NCI-H2227 treated with DMSO at 0.1 percent for 48 hours (cell line): Measurements from ENCODE around the gene DHPS.
"Not testable (repeated sequence)": the region's sequence is repeated elsewhere in the genome, so short reads cannot be mapped to it uniquely, and the experiment has no call there.

Source experiments
- DNase-seq: peaks from one replicate; lab custom pipeline; 2025; lab: John Stamatoyannopoulos, UW

DHPS gene

DNA sequence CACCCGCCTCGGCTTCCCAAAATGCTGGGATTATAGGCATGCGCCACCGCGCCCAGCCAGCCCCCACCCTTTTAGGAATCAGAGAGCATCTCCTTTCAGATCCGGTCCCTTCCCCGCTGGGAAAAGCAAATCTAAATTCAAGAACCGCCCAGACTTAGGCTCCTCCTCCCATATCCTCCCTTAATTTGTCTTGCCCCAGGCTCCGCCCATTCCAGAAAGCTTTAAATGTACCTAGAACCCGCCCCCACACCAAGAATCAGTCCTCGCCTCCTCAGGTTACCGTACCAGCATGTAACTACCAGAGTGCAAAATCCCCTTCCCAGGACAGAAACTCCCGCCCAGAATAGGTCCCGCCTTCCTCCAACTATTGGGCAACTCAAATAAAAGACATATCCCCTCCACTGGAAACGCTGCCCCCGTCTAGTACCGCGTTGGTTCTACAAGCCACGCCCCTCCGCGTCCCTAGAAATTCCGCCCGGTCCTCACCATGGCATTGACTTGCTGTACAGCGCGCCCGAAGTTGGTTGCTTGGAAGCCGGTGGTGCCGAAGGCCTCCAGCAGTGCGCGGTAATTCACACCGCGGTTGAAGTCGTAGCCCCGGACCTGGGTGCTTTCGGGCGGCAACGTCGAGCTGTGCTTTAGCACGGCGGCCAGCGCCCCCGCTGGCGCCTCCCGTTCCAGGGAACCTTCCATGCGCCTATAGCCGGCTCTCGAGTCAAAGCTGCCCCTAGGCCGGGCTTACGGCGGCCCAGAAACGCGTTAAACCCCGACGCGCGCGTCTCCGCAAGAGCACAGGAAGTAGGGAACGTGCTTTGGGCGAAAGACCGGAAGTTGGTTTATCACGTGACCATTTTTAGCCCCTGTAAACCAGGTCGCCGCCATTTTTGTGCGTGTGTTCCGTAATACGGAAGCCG is at the start of gene DHPS:
DHPS (minus strand) TSS at position 807 of the 914 bp plus-strand sequence; CDS start at position 693, 114 bp downstream.
- peak; percentile 89 for DNase-seq

DNA sequence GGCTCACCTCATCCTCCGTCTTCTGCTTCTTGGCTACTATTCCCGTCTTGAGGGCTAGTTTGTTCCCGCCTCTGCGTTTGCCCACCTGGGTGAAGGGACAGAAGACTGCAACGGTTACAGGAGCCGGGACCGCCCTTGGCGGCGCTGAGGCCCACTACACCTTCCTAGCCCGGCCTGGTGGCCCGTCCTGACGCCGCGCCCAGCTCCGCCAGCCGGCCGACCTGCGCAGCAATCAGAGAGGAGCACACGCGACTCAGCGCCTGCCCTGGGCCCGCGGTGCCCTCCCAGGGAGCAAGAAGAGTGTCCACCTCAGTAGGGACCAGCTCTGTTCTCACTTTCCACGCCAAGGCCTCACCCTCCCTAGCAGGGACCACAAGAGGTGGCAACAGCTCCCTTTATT is 49.7 kb upstream of the DHPS start:
- DNase-seq = no peak

DNA sequence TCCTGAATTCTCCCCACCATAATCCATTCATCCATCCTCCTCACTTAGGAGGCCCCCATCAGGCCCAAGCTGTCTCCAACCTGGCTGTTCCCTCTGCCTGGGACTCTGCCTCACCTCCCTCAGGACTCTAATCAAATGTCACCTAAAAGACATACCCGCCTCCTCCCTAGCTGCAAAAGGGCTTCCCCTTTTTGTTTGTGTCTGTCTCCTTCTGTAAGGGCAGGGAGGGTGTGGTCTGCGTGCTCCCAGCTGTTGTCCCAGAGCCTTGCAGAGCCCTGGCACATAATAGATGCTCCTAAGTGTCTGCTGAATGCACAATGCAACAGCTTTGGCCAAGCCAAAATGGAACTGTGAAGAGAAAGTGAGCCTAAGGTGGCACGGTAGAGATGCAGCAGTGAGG is 48.4 kb upstream of the DHPS start:
- no peak for DNase-seq

DNA sequence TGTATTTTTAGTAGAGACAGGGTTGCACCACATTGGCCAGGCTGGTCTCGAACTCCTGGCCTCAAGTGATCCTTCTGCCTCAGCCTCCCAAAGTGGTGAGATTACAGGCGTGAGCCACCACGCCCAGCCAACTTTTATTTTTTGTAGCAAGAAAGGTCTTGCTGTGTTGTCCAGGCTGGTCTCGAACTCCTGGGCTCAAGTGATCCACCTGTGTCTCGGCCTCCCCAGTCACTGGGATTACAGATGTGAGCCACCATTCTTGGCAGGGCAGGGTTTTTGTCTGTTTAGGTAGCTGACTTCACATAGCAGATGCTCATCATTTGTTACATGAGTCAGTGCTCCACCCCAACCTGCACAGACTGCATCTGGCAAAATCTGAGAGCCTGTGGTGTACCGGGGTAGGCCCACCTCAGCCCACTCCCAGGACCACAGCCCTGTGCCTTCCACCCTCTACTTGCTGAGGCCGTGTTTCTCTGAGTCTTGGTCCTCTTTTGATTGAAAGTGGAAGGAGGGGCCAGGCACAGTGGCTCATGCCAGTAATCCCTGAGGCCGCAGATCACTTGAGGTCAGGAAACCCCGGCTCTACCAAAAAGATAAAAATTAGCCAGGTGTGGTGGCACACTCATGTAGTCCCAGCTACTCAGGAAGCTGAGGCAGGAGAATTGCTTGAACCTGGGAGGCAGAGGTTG is 46.2 kb upstream of the DHPS start:
- DNase-seq = no peak

DNA sequence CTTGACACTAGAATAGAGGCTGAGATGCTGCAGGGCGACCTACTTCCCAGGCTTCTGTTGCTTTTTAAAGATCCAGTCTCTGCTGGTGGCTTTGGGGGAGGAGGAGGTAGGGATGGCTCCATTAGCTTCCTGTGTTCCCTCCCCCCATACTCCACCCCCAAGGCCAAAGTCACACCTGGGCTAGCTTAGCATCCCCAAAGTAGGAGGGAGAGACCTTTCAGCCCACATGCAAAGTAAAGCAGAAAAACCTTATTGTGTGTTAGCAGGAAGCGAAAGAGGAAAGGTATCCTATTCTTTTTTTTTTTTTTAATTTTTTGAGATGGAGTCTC is 45.3 kb upstream of the DHPS start:
- DNase-seq = no peak

DNA sequence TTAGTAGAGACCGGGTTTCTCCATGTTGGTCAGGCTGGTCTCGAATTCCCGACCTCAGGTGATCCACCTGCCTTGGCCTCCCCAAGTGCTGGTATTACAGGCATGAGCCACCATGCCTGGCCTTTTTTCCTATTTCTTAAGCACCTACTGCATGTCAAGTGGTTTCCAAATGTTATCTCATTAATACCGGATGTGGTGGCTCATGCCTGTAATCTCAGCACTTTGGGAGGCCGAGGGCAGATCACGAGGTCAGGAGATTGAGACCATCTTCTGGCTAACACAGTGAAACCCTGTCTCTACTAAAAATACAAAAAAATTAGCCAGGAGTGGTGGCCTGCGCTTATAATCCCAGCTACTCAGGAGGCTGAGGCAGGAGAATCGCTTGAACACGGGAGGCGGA is 43.9 kb upstream of the DHPS start:
- DNase-seq = not testable (repeated sequence)

DNA sequence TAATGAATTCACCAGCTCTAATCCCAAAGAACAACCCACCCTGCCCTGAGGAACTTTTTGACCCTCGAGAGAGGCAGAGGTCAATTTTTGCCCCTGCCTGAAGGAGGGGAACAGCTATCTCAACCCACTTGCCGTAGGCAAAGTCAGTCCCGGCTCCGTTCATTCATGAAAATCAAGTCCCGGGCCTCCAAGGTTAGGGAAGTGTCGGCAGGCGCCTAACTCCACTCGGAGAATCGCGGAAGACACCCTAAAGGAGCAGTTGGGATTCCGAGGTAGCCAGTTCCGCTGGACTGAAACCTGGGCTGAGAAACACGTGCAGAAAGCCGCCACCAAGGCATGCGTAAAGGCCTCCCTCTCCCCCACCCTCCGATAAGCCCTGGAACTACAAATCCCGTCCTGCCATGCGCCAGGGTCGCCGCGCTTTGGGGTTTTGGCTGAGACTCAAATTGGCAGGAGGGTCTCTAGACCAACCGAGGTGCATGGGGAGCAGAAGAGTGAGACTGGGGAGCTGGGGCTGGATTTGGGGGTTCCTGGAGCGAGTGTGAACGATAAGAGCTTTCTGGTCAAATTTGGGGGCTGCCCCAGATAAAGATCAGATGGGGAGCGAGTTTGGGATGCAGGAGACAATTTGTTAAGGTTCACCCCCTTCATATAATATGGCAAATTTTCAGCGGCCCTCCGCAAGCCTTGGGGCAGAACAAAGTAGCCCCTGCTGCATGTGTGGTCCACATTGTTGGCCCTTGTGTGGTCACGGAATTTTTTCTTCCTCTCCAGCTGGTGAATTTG is 42.2 kb upstream of the DHPS start, which contains the start of gene TNPO2:
TNPO2 (minus strand) TSS at position 292 of the 786 bp plus-strand sequence. CDS start 2,955 bp downstream, outside the sequence.
- peak; percentile 50 for DNase-seq

DNA sequence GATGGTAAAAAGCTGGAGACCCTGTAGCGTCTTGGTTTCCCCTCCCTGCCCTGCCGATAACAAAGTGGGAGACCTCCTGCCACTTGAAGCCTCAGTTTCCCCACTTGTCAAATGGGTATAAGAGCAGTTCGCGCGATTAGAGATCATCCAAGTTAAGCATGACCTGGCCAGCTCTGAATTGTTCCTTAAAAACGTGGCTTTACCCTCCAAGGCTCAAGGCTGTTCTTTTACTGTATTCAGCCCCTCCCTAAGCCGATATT is 41.6 kb upstream of the DHPS start:
- no peak for DNase-seq

DNA sequence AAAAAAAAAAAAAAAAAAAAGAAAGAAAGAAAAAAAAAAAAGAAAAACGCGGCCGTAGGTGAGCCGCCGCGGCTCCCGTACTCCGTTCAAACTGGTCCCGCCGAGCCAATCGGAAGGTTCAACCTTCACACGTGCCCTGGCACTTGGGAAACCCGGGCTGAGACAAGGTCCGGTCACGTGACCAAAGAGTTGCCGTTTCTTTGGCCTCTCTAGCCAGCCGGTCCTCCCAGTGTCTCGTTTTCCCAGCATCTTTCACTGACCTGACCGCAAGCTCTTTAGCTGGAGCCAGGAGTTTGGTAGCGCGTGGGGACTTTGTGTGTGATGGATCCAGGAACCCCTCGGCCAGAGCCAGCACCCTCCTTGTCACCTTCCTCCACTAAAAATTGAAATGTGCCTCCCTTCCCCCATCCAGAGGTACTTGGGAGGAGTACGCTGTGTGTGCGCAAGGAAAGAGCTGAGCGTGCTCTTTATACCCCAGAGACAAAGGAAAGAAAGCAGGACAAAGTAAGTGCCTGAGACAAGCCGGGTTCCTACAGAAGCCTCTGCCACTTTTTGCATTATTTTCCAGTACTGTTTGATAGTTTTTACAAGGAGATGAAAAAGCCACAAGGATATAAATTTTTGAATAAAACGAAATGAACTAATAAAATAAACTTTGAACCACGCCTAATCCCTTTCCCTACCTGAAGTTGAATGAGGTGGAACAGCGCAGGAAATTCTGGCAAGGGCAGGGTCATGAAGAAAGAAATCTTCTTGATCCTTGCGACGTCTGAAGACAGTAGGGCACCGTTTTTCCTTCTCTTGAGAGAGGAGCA is 41.1 kb upstream of the DHPS start:
- DNase-seq = peak; percentile 92

DNA sequence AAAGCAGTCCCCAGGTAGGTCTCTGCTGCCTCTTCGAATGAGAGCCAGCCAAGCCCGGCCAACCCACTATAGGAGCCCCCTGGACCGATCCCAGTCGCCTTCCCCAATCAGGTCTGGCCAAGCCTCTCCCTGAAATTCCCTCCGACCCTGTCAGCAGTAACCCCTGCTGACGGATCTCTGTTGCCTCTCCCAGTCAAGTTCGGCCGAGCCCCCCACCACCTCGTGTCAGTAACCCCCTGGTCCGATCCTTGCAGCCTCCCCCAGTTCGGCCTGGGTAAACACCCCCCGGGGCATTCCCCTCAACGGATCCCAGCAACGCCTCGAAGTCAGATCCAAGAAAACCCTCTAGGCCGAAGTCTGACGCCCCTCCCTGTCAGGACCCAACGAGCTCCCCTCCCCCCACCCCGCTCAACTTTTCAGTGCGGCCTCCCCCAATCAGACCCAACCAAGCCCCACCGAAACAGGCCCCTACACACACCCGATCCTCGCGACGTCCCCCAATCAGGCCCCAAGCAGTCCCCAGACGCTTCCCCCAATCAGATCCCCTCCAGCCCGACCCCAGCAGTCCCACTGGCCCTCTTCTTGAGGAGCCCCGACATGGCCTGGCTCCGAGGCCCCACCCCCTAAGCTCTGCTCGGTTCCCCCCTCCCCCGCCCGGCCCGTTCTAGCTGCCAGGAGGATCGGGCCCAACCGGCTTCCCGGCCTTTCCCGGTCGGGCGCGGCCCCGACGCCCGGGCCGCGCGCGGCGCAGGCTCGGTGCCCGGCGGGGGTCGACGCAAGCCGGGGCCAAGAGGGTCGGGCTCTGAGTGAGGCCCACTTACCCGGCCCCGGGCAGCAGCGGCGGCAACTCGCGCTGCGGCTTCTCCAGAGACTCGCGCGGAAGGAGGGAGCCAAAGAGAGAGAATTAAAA is 40.2 kb upstream of the DHPS start:
- DNase-seq = peak; percentile 53

DNA sequence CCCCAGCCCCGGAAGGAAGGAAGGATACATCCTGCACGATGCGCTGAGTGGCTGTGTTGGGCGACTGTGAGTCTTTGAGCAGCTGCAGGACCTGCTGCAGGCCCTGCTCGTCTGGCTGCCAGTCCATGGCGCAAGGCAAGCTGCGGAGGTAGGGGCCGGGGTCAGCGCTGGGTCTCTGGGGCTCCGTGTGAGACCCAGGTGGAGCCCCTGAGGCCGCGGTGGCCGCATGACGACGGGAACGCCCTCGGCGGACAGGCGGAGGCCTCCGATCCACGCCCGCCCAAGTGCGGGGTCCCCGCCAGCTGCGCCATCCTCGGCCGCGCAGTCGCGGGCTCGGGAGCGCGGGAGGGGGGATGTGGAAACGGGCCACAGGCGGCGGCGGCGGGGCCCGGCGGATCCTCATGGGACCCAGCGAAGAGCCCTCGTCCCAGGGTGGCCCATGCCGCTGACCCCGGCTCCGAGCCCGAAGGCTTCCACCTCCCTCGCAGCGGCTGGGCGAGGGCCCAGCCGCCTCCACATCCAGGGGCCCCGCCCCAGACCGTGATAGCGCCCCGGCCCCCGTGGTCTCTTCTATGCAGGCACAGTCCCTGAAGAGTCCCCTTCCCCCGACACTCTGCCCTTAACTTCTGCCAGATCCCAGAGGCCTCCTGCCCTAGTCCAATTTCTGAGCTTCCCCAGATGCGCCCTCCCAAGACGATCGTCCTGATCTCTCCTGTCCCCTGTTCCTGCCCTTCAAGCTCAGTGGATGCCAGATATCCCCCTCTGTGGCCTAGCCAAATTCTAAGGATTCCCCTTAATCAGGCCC is 39.4 kb upstream of the DHPS start:
- DNase-seq = peak; percentile 5

DNA sequence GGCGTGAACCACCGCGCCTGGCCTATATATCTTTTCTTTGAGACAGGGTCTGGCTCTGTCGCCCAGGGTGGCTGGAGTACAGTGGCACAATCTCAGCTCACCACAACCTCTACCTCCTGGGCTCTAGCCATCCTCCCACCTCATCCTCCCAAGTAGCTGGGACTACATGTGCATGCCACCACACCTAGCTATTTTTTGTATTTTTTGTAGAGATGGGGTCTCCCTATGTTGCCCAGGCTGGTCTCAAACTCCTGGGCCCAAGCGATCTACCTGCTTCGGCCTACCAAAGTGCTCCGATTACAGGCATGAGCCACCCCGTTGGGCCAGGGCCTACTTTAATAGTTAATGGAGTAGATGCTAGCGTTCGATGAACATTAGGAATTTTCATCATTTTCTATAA is 38.6 kb upstream of the DHPS start:
- no peak for DNase-seq

DNA sequence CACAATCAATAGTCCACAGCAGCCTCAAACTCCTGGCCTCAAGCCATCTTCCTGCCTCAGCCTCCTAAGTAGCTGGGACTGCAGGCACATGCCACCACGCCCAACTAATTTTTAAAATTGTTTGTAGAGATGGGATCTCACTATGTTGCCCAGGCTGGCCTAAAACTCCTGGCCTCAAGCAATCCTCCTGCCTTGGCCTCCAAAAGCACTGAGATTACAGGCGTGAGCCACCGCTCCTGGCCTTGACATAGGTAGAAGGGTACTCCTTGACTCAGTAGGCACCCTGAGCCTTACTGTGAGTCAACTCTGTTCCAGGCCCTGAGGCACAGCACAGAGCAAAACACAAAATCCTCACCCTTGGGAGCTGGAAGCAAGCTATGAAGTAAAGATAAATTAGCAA is 34.2 kb upstream of the DHPS start:
- no peak for DNase-seq

DNA sequence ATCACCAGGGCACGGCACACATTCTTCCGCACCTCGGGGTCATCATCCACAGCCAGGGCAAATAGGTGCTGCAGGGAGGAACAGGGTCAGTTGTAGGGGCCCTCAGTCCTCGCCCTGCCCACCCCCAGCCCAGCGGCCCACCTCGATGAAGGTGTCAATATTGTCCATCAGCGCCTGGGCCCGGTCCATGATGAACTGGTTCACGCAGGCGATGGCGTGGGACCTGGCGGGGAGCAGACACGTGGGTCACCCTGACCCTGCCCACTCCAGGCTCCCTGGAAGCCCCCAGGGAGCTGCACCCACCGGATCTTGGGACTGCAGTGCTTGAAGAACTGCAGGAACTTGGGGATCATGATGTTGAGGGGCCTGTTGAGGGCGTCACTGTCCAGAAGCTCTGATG is 33.4 kb upstream of the DHPS start:
- DNase-seq = no peak

DNA sequence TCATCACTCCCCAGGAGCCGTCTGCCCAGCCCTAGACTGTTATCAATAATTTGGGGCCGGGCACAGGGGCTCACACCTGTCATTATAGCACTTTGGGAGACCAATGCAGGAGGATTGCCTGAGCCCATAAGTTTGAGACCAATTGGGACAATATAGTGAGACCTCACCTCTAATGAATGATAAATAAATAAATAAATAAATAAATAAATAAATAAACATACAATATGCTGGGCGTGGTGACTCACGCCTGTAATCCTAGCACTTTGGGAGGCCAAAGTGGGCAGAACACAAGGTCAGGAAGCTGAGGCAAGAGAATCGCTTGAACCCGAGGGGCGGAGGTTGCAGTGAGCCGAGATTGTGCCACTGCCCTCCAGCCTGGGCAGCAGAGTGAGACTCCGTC is 31.6 kb upstream of the DHPS start:
- not testable (repeated sequence) for DNase-seq

DNA sequence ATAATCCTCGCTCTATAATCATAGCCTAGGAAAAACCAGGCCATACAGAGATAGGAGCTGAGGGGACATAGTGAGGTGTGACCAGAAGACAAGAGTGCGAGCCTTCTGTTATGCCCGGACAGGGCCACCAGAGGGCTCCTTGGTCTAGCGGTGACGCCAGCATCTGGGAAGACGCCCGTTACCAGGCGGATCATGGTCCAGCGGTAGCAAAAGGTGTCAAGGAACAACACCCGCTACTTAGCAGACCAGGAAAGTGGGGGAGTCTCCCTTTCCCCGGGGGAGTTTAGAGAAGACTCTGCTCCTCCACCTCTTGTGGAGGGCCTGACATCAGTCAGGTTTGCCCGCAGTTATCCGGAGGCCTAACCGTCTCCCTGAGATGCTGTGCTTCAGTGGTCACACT is 30.4 kb upstream of the DHPS start:
- not testable (repeated sequence) for DNase-seq

DNA sequence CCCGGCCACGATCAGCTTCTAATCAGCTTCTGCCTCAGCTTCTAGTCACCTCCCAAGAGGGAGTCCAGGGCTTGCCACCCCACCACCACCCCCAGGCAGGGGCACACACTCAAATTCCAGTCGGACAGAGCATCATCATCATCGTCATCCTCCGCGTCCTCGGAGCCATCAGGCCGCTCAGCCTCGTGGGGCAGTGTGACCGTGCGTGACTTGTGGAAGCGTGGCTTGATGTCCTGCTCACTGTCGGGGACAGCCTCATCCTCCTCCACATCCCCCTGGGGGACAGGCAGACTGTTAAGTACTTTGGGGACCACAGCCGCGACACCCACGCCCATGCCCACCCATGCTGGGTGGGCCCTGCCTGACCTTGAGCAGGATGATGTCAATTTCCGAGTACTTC is 29.5 kb upstream of the DHPS start:
- no peak for DNase-seq

DNA sequence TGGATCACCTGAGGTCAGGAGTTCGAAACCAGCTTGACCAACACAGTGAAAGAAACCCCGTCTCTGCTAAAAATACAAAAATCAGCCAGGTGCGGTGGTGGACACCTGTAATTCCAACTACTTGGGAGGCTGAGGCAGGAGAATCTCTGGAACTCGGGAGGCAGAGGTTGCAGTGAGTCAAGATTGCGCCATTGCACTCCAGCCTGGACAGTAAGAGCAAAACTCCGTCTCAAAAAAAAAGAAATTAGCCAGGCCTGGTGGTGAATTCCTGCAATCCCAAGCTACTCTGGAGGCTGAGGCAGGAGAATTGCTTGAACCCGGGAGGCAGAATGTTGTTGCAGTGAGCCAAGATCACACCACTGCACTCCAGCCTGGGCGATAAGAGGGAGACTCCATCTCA is 27.0 kb upstream of the DHPS start:
- no peak for DNase-seq

DNA sequence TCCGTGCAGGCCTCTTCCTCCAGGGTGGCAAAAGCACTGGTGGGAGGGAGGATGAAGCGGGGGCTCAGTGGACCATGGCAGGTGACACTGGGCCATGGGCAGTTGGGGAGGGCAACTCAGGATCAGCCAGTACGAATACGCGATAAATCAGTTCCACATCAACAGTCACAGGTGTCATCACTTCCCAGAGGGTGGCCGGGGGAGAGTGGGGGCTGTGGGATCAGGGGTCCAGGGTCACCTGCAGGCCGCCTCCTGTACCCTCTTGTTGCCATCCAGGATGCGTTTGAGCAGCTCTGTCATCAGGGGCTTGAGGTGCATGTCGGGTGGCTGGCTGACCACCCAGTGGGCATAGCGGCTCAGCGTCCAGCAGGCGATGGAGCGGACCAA is 24.6 kb upstream of the DHPS start:
- no peak for DNase-seq
